Measurements from ENCODE around the gene GNPTAB. TPM values are rescaled to one million over a fixed set of nuclear protein-coding genes. Genes with fewer than 3 reads are reported as not detected.
"Not testable (repeated sequence)": the region's sequence is repeated elsewhere in the genome, so short reads cannot be mapped to it uniquely, and the experiment has no call there.

The GNPTAB gene
- total RNA-seq, result 13.4 TPM
- 10 to 100 TPM; 14.6 to 23.0 (median 17.4) TPM for polyA plus RNA-seq (ENCODE audit: insufficient read depth in 1 of 8, insufficient read length in 8 of 8, low replicate concordance in 1 of 8)
- long read RNA-seq, donor 1, result 0 reads
- long read RNA-seq, donor 2, result 0 reads
- long read RNA-seq, donor 3, full-length matches to known transcripts, result 3 of 3 reads
- long read RNA-seq, donor 3, partial matches to known transcripts, result 0 of 3 reads
- long read RNA-seq, donor 3, other reads (novel, unspliced or antisense), result 0 of 3 reads
- long read RNA-seq, donor 4, partial matches to known transcripts, result 0 of 1 reads
- long read RNA-seq, donor 4, other reads (novel, unspliced or antisense), result 0 of 1 reads
- long read RNA-seq, donor 5, full-length matches to known transcripts, result 2 of 2 reads
- long read RNA-seq, donor 5, partial matches to known transcripts, result 0 of 2 reads
- long read RNA-seq, donor 5, other reads (novel, unspliced or antisense), result 0 of 2 reads
- long read RNA-seq, donor 6, full-length matches to known transcripts, result 1 of 1 reads
- long read RNA-seq, donor 6, partial matches to known transcripts, result 0 of 1 reads
- long read RNA-seq, donor 6, other reads (novel, unspliced or antisense), result 0 of 1 reads
- long read RNA-seq, donor 7, full-length matches to known transcripts, result 1 of 1 reads
- long read RNA-seq, donor 7, partial matches to known transcripts, result 0 of 1 reads
- long read RNA-seq, donor 7, other reads (novel, unspliced or antisense), result 0 of 1 reads
- long read RNA-seq, donor 8, full-length matches to known transcripts, result 2 of 2 reads
- long read RNA-seq, donor 8, partial matches to known transcripts, result 0 of 2 reads
- long read RNA-seq, donor 8, other reads (novel, unspliced or antisense), result 0 of 2 reads
- long read RNA-seq, donor 9, full-length matches to known transcripts, result 2 of 2 reads
- long read RNA-seq, donor 9, partial matches to known transcripts, result 0 of 2 reads
- long read RNA-seq, donor 9, other reads (novel, unspliced or antisense), result 0 of 2 reads
- long read RNA-seq, donor 10, partial matches to known transcripts, result 0 of 2 reads
- long read RNA-seq, donor 10, other reads (novel, unspliced or antisense), result 0 of 2 reads
- long read RNA-seq, donor 11, full-length matches to known transcripts, result 1 of 1 reads
- long read RNA-seq, donor 11, partial matches to known transcripts, result 0 of 1 reads
- long read RNA-seq, donor 11, other reads (novel, unspliced or antisense), result 0 of 1 reads

- Histone ChIP-seq H3K36me3 (ENCODE audit: control insufficient read depth, insufficient read depth, low read length) (no peaks in the 10 kb centered on the region), H3K27me3 (ENCODE audit: control insufficient read depth, insufficient read depth, low read length) (no peaks in the 10 kb centered on the region), H3K4me3 (ENCODE audit: low read length) (peak within 1 kb of the TSS; percentile 89), H3K27ac (ENCODE audit: low read length) (peak within 1 kb of the TSS; percentile 62), H3K9me3 (replicated peaks; ENCODE audit: control insufficient read depth, low read depth, low read length) (no peaks in the 10 kb centered on the region), H3K4me1 (ENCODE audit: control insufficient read depth, insufficient read depth, low read length) (peaks cover 8% of the 10 kb centered on the region)
- peak; percentile 92 for DNase-seq
- under 1% methylated on average over 87 of the region's 96 CpGs for WGBS (ENCODE audit: insufficient coverage)
Observed at GRCh38 chr12:101830367-101831325, at the start of gene GNPTAB. TSS of gene GNPTAB (minus strand) at chr12:101830959. CDS start at chr12:101830675, 284 bp downstream.

- Histone ChIP-seq H3K4me3 (ENCODE audit: low read length) (peak overlapping the region; percentile 84), H3K27me3 (ENCODE audit: control insufficient read depth, insufficient read depth, low read length) (no peaks in the 10 kb centered on the region), H3K36me3 (ENCODE audit: control insufficient read depth, insufficient read depth, low read length) (no peaks in the 10 kb centered on the region), H3K27ac (ENCODE audit: low read length) (peak overlapping the region; percentile 80), H3K4me1 (ENCODE audit: control insufficient read depth, insufficient read depth, low read length) (peaks cover 7% of the 10 kb centered on the region), H3K9me3 (replicated peaks; ENCODE audit: control insufficient read depth, low read depth, low read length) (no peaks in the 10 kb centered on the region)
- DNase-seq, result peak; percentile 21
- 31% methylated on average over 2 of the region's 7 CpGs for WGBS (ENCODE audit: insufficient coverage)
Observed at GRCh38 chr12:101878243-101878821, 47.6 kb upstream of the GNPTAB start.

- H3K4me3 ChIP-seq (ENCODE audit: low read length), result peak overlapping the region; percentile 84
- peak; percentile 28 for DNase-seq
- peaks cover 7% of the 10 kb centered on the region for H3K4me1 ChIP-seq (ENCODE audit: control insufficient read depth, insufficient read depth, low read length)
- no peaks in the 10 kb centered on the region for H3K27me3 ChIP-seq (ENCODE audit: control insufficient read depth, insufficient read depth, low read length)
- H3K27ac ChIP-seq (ENCODE audit: low read length), result peak overlapping the region; percentile 80
- no peaks in the 10 kb centered on the region for H3K36me3 ChIP-seq (ENCODE audit: control insufficient read depth, insufficient read depth, low read length)
- WGBS (ENCODE audit: insufficient coverage), result 0% methylated on average over 15 of the region's 24 CpGs
- H3K9me3 ChIP-seq (replicated peaks; ENCODE audit: control insufficient read depth, low read depth, low read length), result no peaks in the 10 kb centered on the region
Observed at GRCh38 chr12:101877806-101878242, 47.1 kb upstream of the GNPTAB start.

- Histone ChIP-seq H3K4me3 (ENCODE audit: low read length) (peak within 1 kb of the TSS; percentile 84), H3K9me3 (replicated peaks; ENCODE audit: control insufficient read depth, low read depth, low read length) (no peaks in the 10 kb centered on the region), H3K27ac (ENCODE audit: low read length) (peak within 1 kb of the TSS; percentile 93), H3K27me3 (ENCODE audit: control insufficient read depth, insufficient read depth, low read length) (no peaks in the 10 kb centered on the region), H3K4me1 (ENCODE audit: control insufficient read depth, insufficient read depth, low read length) (peaks cover 7% of the 10 kb centered on the region), H3K36me3 (ENCODE audit: control insufficient read depth, insufficient read depth, low read length) (no peaks in the 10 kb centered on the region)
- WGBS (ENCODE audit: insufficient coverage), result under 1% methylated on average over 91 of the region's 105 CpGs
- DNase-seq, result peak; percentile 93
Observed at GRCh38 chr12:101876861-101877805, 46.4 kb upstream of the GNPTAB start, which contains the start of gene DRAM1. TSS of gene DRAM1 (plus strand) at chr12:101877580. CDS start at chr12:101877790, 210 bp downstream.

- Histone ChIP-seq H3K27me3 (ENCODE audit: control insufficient read depth, insufficient read depth, low read length) (no peaks in the 10 kb centered on the region), H3K9me3 (replicated peaks; ENCODE audit: control insufficient read depth, low read depth, low read length) (no peaks in the 10 kb centered on the region), H3K4me1 (ENCODE audit: control insufficient read depth, insufficient read depth, low read length) (peaks cover 7% of the 10 kb centered on the region), H3K27ac (ENCODE audit: low read length) (peak overlapping the region; percentile 93), H3K36me3 (ENCODE audit: control insufficient read depth, insufficient read depth, low read length) (no peaks in the 10 kb centered on the region), H3K4me3 (ENCODE audit: low read length) (peak overlapping the region; percentile 84)
- WGBS (ENCODE audit: insufficient coverage), result 31% methylated on average over 2 of the region's 9 CpGs
- DNase-seq, result peak; percentile 17
Observed at GRCh38 chr12:101876322-101876860, 45.6 kb upstream of the GNPTAB start.

GRCh38 chr12:101875162-101875561 is 44.4 kb upstream of the GNPTAB start:
- DNase-seq, result no peak
- Histone ChIP-seq H3K36me3 (ENCODE audit: control insufficient read depth, insufficient read depth, low read length) (no peaks in the 10 kb centered on the region), H3K9me3 (replicated peaks; ENCODE audit: control insufficient read depth, low read depth, low read length) (no peaks in the 10 kb centered on the region), H3K27me3 (ENCODE audit: control insufficient read depth, insufficient read depth, low read length) (no peaks in the 10 kb centered on the region), H3K27ac (ENCODE audit: low read length) (peak overlapping the region; percentile 93), H3K4me3 (ENCODE audit: low read length) (no peak overlapping the region), H3K4me1 (ENCODE audit: control insufficient read depth, insufficient read depth, low read length) (peaks cover 7% of the 10 kb centered on the region)
- 82% methylated on average over 2 of the region's 9 CpGs for WGBS (ENCODE audit: insufficient coverage)

- DNase-seq, result no peak
- peaks cover 2% of the 10 kb centered on the region for H3K4me1 ChIP-seq (ENCODE audit: control insufficient read depth, insufficient read depth, low read length)
- WGBS (ENCODE audit: insufficient coverage), result no CpG with 5 or more reads among the region's 1 CpG
Observed at GRCh38 chr12:101870925-101871324, 40.2 kb upstream of the GNPTAB start.

GRCh38 chr12:101867619-101868018 is 36.9 kb upstream of the GNPTAB start:
- H3K4me1 ChIP-seq (ENCODE audit: control insufficient read depth, insufficient read depth, low read length); H3K27me3 ChIP-seq (ENCODE audit: control insufficient read depth, insufficient read depth, low read length); H3K27ac ChIP-seq (ENCODE audit: low read length); H3K4me3 ChIP-seq (ENCODE audit: low read length); DNase-seq; H3K9me3 ChIP-seq (replicated peaks; ENCODE audit: control insufficient read depth, low read depth, low read length); H3K36me3 ChIP-seq (ENCODE audit: control insufficient read depth, insufficient read depth, low read length): not testable (repeated sequence)
- WGBS (ENCODE audit: insufficient coverage), result no CpG with 5 or more reads among the region's 3 CpGs

More at GRCh38 chr12:101870925-101871324, 40.2 kb upstream of the GNPTAB start:
- H3K36me3 ChIP-seq (ENCODE audit: control insufficient read depth, insufficient read depth, low read length), result no peaks in the 10 kb centered on the region
- H3K27me3 ChIP-seq (ENCODE audit: control insufficient read depth, insufficient read depth, low read length), result no peaks in the 10 kb centered on the region
- no peaks in the 10 kb centered on the region for H3K9me3 ChIP-seq (replicated peaks; ENCODE audit: control insufficient read depth, low read depth, low read length)
- H3K27ac ChIP-seq (ENCODE audit: low read length), result no peak overlapping the region
- H3K4me3 ChIP-seq (ENCODE audit: low read length), result no peak overlapping the region

Measured in muscle of leg (tissue), 16 donors.